ENCODE measurements around the gene ME3. TPM values are rescaled to one million over a fixed set of nuclear protein-coding genes. Genes with fewer than 3 reads are reported as not detected.

ME3 gene
- polyA plus RNA-seq, 2 of the 4 experiments (the other 2 are of a cell fraction), result 19.7 to 22.3 TPM

DNA sequence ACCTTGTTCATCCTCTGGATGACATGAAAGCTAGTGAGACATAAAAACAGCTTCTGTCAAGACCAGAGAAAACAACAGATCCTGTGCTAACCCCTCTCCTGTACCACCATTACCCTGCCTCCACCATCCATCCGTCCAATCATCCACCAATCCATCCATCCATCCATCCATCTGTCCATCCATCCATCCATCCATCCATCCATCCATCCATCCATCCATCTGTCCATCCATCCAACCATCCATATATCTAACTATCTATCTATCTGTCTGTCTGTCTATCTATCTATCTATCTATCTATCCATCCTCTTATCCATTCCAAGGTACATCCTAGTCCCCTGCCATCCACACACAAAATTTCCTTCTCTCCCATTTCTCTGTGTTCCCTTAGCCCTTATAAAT lies 46.6 kb upstream of the ME3 start:
- ChIA-PET CTCF (interaction anchor here (1.0 to 1.6 kb wide), 2 partner anchors 80 to 111 kb away, joined by 5 to 8 read pairs; no protein-coding TSS in a partner anchor), POLR2A (interaction anchor here (1.4 to 3.0 kb wide), 3 partner anchors 22 to 82 kb away, joined by 3 to 14 read pairs (median 8); partner anchors contain the start of gene PRSS23)
- TF ChIP-seq, protein P1, sequence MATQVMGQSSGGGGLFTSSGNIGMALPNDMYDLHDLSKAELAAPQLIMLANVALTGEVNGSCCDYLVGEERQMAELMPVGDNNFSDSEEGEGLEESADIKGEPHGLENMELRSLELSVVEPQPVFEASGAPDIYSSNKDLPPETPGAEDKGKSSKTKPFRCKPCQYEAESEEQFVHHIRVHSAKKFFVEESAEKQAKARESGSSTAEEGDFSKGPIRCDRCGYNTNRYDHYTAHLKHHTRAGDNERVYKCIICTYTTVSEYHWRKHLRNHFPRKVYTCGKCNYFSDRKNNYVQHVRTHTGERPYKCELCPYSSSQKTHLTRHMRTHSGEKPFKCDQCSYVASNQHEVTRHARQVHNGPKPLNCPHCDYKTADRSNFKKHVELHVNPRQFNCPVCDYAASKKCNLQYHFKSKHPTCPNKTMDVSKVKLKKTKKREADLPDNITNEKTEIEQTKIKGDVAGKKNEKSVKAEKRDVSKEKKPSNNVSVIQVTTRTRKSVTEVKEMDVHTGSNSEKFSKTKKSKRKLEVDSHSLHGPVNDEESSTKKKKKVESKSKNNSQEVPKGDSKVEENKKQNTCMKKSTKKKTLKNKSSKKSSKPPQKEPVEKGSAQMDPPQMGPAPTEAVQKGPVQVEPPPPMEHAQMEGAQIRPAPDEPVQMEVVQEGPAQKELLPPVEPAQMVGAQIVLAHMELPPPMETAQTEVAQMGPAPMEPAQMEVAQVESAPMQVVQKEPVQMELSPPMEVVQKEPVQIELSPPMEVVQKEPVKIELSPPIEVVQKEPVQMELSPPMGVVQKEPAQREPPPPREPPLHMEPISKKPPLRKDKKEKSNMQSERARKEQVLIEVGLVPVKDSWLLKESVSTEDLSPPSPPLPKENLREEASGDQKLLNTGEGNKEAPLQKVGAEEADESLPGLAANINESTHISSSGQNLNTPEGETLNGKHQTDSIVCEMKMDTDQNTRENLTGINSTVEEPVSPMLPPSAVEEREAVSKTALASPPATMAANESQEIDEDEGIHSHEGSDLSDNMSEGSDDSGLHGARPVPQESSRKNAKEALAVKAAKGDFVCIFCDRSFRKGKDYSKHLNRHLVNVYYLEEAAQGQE (IDR thresholded peaks at IDR 0.05), result no peak
- TF ChIP-seq, protein P2, sequence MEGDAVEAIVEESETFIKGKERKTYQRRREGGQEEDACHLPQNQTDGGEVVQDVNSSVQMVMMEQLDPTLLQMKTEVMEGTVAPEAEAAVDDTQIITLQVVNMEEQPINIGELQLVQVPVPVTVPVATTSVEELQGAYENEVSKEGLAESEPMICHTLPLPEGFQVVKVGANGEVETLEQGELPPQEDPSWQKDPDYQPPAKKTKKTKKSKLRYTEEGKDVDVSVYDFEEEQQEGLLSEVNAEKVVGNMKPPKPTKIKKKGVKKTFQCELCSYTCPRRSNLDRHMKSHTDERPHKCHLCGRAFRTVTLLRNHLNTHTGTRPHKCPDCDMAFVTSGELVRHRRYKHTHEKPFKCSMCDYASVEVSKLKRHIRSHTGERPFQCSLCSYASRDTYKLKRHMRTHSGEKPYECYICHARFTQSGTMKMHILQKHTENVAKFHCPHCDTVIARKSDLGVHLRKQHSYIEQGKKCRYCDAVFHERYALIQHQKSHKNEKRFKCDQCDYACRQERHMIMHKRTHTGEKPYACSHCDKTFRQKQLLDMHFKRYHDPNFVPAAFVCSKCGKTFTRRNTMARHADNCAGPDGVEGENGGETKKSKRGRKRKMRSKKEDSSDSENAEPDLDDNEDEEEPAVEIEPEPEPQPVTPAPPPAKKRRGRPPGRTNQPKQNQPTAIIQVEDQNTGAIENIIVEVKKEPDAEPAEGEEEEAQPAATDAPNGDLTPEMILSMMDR (IDR thresholded peaks at IDR 0.05), result no peak
- no peak for TF ChIP-seq MYC (IDR thresholded peaks at IDR 0.05; ENCODE audit: borderline replicate concordance, low read length)
- TF ChIP-seq CEBPB (IDR thresholded peaks at IDR 0.05), result no peak
- no peak for TF ChIP-seq EHF (CRISPR knock-in tag; IDR thresholded peaks at IDR 0.05)
- no peak for TF ChIP-seq SREBF2 (IDR thresholded peaks at IDR 0.05)
- no peak for TF ChIP-seq RNF2 (IDR thresholded peaks at IDR 0.05; ENCODE audit: borderline replicate concordance, low read depth)
- TF ChIP-seq HEYL (CRISPR knock-in tag; IDR thresholded peaks at IDR 0.05), result no peak
- no peak for TF ChIP-seq POLR2AphosphoS2 (conservative IDR thresholded peaks at IDR 0.05; ENCODE audit: low read length)
- TF ChIP-seq EP300 (IDR thresholded peaks at IDR 0.05), result no peak
- TF ChIP-seq FOSL2 (IDR thresholded peaks at IDR 0.05), result no peak
- no peak for TF ChIP-seq FOSL2 (CRISPR knock-in tag; IDR thresholded peaks at IDR 0.05)
- TF ChIP-seq PHF8 (IDR thresholded peaks at IDR 0.05; ENCODE audit: borderline replicate concordance, low read depth), result no peak
- no peak for TF ChIP-seq ZC3H11A (IDR thresholded peaks at IDR 0.05)
- TF ChIP-seq JUN (IDR thresholded peaks at IDR 0.05), result no peak
- TF ChIP-seq TP53 (CRISPR knock-in tag; IDR thresholded peaks at IDR 0.05), result no peak
- TF ChIP-seq NR3C1 (IDR thresholded peaks at IDR 0.05), result no peak
- TF ChIP-seq ESRRA (IDR thresholded peaks at IDR 0.05; ENCODE audit: borderline replicate concordance, low read length), result no peak
- TF ChIP-seq TFCP2L1 (CRISPR knock-in tag; IDR thresholded peaks at IDR 0.05), result no peak
- Histone ChIP-seq H3K4me3 (no peak overlapping the region), H3K4me2 (peak overlapping the region; percentile 66; the same call in 2 of the 3 replicates), H3K4me1 (peaks cover 36% of the 10 kb centered on the region), H3K9me3 (peaks cover 27% of the 10 kb centered on the region), H3K27ac (peak overlapping the region; percentile 89 to 94)
- no peak for DNase-seq (ENCODE audit: low read depth in 1 of 2, low spot score in 1 of 2)
- no peak for FAIRE-seq
- WGBS (ENCODE audit: missing lambda C conversion rate), result 94% methylated on average over 1 of the region's 1 CpG
- ATAC-seq, result no peak

DNA sequence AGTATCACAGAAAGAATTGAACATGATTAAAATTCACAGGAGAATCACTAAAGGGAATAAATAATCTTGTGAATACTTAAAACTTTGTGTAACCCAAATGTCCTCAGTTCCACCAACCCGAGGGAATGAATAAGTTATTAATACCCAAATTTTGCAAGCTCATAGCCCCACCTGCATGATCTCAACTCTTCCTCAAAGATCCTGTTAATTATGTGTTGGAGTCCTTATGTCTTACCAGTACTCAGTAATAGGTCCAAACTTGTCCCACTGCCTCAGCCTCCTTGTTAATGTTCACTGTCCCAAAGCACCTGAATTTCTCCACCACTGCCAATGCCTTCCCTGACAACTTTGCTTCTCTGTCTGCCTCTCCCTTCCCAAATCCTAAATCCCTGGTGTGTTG lies 46.1 kb upstream of the ME3 start:
- Histone ChIP-seq H3K4me3 (no peak overlapping the region), H3K4me1 (peaks cover 36% of the 10 kb centered on the region), H3K4me2 (no peak overlapping the region), H3K9me3 (peaks cover 23% of the 10 kb centered on the region), H3K27ac (peak overlapping the region; percentile 89 to 94)
- no peak for TF ChIP-seq JUNB (IDR thresholded peaks at IDR 0.05)
- TF ChIP-seq JUN (IDR thresholded peaks at IDR 0.05), result no peak
- TF ChIP-seq, protein P3, sequence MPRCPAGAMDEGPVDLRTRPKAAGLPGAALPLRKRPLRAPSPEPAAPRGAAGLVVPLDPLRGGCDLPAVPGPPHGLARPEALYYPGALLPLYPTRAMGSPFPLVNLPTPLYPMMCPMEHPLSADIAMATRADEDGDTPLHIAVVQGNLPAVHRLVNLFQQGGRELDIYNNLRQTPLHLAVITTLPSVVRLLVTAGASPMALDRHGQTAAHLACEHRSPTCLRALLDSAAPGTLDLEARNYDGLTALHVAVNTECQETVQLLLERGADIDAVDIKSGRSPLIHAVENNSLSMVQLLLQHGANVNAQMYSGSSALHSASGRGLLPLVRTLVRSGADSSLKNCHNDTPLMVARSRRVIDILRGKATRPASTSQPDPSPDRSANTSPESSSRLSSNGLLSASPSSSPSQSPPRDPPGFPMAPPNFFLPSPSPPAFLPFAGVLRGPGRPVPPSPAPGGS (IDR thresholded peaks at IDR 0.05), result no peak
- TF ChIP-seq, protein P4, sequence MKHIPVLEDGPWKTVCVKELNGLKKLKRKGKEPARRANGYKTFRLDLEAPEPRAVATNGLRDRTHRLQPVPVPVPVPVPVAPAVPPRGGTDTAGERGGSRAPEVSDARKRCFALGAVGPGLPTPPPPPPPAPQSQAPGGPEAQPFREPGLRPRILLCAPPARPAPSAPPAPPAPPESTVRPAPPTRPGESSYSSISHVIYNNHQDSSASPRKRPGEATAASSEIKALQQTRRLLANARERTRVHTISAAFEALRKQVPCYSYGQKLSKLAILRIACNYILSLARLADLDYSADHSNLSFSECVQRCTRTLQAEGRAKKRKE (CRISPR knock-in tag; IDR thresholded peaks at IDR 0.05; ENCODE audit: low read depth), result no peak
- TF ChIP-seq NPAS2 (CRISPR knock-in tag; IDR thresholded peaks at IDR 0.05; ENCODE audit: borderline replicate concordance), result no peak
- no peak for TF ChIP-seq KDM5A (IDR thresholded peaks at IDR 0.05)
- TF ChIP-seq, protein P5, sequence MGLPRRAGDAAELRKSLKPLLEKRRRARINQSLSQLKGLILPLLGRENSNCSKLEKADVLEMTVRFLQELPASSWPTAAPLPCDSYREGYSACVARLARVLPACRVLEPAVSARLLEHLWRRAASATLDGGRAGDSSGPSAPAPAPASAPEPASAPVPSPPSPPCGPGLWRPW (IDR thresholded peaks at IDR 0.05), result no peak
- ATAC-seq (no peak), DNase-seq (ENCODE audit: low read depth in 1 of 2, low spot score in 1 of 2) (no peak), FAIRE-seq (no peak)
- ChIA-PET CTCF (interaction anchor here (1.0 to 1.6 kb wide), 2 partner anchors 80 to 110 kb away, joined by 5 to 8 read pairs; no protein-coding TSS in a partner anchor), POLR2A (interaction anchor here (3.0 kb wide), 1 partner anchor 22 kb away, joined by 14 read pairs; no protein-coding TSS in a partner anchor)
- 78% methylated on average over 1 of the region's 1 CpG for WGBS (ENCODE audit: missing lambda C conversion rate)

Measured in A549 (cell line).